Thyroid gland (tissue), 4 donors: ENCODE measurements around the gene EYS. TPM values are rescaled to one million over a fixed set of nuclear protein-coding genes. Genes with fewer than 3 reads are reported as not detected.
"Not testable (repeated sequence)": the region's sequence is repeated elsewhere in the genome, so short reads cannot be mapped to it uniquely, and the experiment has no call there.

ENCODE experiments used
- DNase-seq, 2 donors: peaks; one replicate each; pipeline ENCODE4 v3.0.0-alpha.2; 2019
- H3K27ac ChIP-seq, 3 donors: fragments of 200-600 bp; sonication (generic); 1 replicate in 2 of 3; 2 replicates in 1 of 3; pipeline ENCODE4 v1.5.1; 2016 to 2019; ENCODE audit warnings: mild to moderate bottlenecking in 1 of 3, moderate library complexity in 1 of 3
- H3K27me3 ChIP-seq: fragments of 200-600 bp; sonication (generic); one replicate; pipeline ENCODE4 v1.5.1; 2019
- H3K36me3 ChIP-seq, 2 donors: fragments of 200-600 bp; sonication (generic); one replicate each; pipeline ENCODE4 v1.5.1; 2016 to 2019
- H3K4me1 ChIP-seq, 2 donors: fragments of 200-600 bp; sonication (generic); one replicate each; pipeline ENCODE4 v1.5.1; 2017 to 2019
- H3K4me3 ChIP-seq, 3 donors: fragments of 200-600 bp; sonication (generic); replicated peaks in 1 of 3; 1 replicate in 2 of 3; 2 replicates in 1 of 3; pipeline ENCODE4 v1.5.1; 2016; ENCODE audit warnings: mild to moderate bottlenecking in 1 of 3
- H3K9me3 ChIP-seq: fragments of 200-600 bp; sonication (generic); one replicate; pipeline ENCODE4 v1.5.1; 2017
- CTCF ChIP-seq, 6 experiments: fragments of 200-600 bp in 3 of 6; fragments of 450-650 bp in 3 of 6; sonication (generic) in 3 of 6; IDR thresholded peaks; one replicate each; pipeline ENCODE4 v1.5.1; 2016 to 2019; ENCODE audit warnings: antibody characterized with exemption in 6 of 6, mild to moderate bottlenecking in 2 of 6, inconsistent platforms in 1 of 6, moderate library complexity in 1 of 6
- POLR2A ChIP-seq, 2 donors: fragments of 450-650 bp; IDR thresholded peaks; one replicate each; pipeline ENCODE4 v1.6.1; 2017; ENCODE audit warnings: antibody characterized with exemption in 2 of 2, mild to moderate bottlenecking in 2 of 2, moderate library complexity in 1 of 2
- WGBS, 2 donors: methylation state at CpG; one replicate each; pipeline ENCODE4 v1.1.5; 2017; 5-methylcytosine and 5-hydroxymethylcytosine counted together
- intact Hi-C: fragments of 100-400 bp; cut with DNase I; formaldehyde crosslinking; loops from one replicate; pipeline ENCODE4 v1.15.1; 2023
- total RNA-seq, 4 donors: library from RNA; depleted of rRNA; stranded (reverse); fragments of >200 nt; gene quantifications; one replicate each; pipeline ENCODE4 v1.2.3, GENCODE V29; 2016

EYS gene
- total RNA-seq, 4 donors from 2014 or later = not detected

- no peak overlapping the region for H3K4me3 ChIP-seq
- DNase-seq = no peak
- intact Hi-C loops = no loop called here
- no peaks in the 10 kb centered on the region for H3K27me3 ChIP-seq
- H3K36me3 ChIP-seq = no peaks in the 10 kb centered on the region
- peaks cover 12 to 22% of the 10 kb centered on the region in 2 donors for H3K4me1 ChIP-seq
- peak in 3 of 6 experiments; percentile 29 to 41 (median 31) for TF ChIP-seq CTCF (IDR thresholded peaks at IDR 0.05)
- TF ChIP-seq POLR2A (IDR thresholded peaks at IDR 0.05) = no peak
- peak overlapping the region in 1 of 3 donors; percentile 24 for H3K27ac ChIP-seq
- H3K9me3 ChIP-seq = no peaks in the 10 kb centered on the region
Observed at GRCh38 chr6:63963769-63964315, 1743.2 kb downstream of the EYS start.

GRCh38 chr6:63953336-63954021 lies 1753.5 kb downstream of the EYS start:
- H3K27me3 ChIP-seq, H3K36me3 ChIP-seq, H3K4me1 ChIP-seq, H3K27ac ChIP-seq, H3K4me3 ChIP-seq, intact Hi-C loops, H3K9me3 ChIP-seq, DNase-seq: not testable (repeated sequence)
- WGBS, 2 donors = 76% methylated on average over 3 of the region's 3 CpGs

- Histone ChIP-seq H3K4me1 (no peaks in the 10 kb centered on the region), H3K4me3 (no peak overlapping the region), H3K36me3 (no peaks in the 10 kb centered on the region), H3K9me3 (no peaks in the 10 kb centered on the region), H3K27me3 (no peaks in the 10 kb centered on the region), H3K27ac (no peak overlapping the region)
- WGBS, 2 donors = 76 to 85% methylated on average over 3 of the region's 3 CpGs
- DNase-seq = no peak
- intact Hi-C loops = no loop called here
- TF ChIP-seq CTCF (IDR thresholded peaks at IDR 0.05) (no peak), POLR2A (IDR thresholded peaks at IDR 0.05) (no peak)
Observed at GRCh38 chr6:63947792-63948529, 1759.1 kb downstream of the EYS start.

- H3K27ac ChIP-seq = no peak overlapping the region
- no peaks in the 10 kb centered on the region for H3K9me3 ChIP-seq
- no peak for DNase-seq
- H3K36me3 ChIP-seq = no peaks in the 10 kb centered on the region
- intact Hi-C loops = no loop called here
- no peaks in the 10 kb centered on the region for H3K27me3 ChIP-seq
- H3K4me1 ChIP-seq = no peaks in the 10 kb centered on the region
- no peak overlapping the region for H3K4me3 ChIP-seq
- 71 to 83% methylated on average over 2 of the region's 2 CpGs for WGBS, 2 donors
- TF ChIP-seq CTCF (IDR thresholded peaks at IDR 0.05) (no peak), POLR2A (IDR thresholded peaks at IDR 0.05) (no peak)
Observed at GRCh38 chr6:63945987-63946386, 1761.0 kb downstream of the EYS start.

- intact Hi-C loops = no loop called here
- no peaks in the 10 kb centered on the region for H3K36me3 ChIP-seq
- H3K27me3 ChIP-seq = no peaks in the 10 kb centered on the region
- no peak overlapping the region for H3K27ac ChIP-seq
- no peak for TF ChIP-seq CTCF (IDR thresholded peaks at IDR 0.05)
- no peak for TF ChIP-seq POLR2A (IDR thresholded peaks at IDR 0.05)
- no peaks in the 10 kb centered on the region for H3K9me3 ChIP-seq
- no peak overlapping the region for H3K4me3 ChIP-seq
- no peak for DNase-seq
- no peaks in the 10 kb centered on the region for H3K4me1 ChIP-seq
- 86 to 87% methylated on average over 1 of the region's 1 CpG for WGBS, 2 donors
Observed at GRCh38 chr6:63943826-63944225, 1763.2 kb downstream of the EYS start.
